Raji (cell line): ENCODE data around the gene ZNF688.

ENCODE experiments used
- POLR2A ChIP-seq: IDR thresholded peaks from 2 replicates; pipeline ENCODE4 v1.6.1; 2011; ENCODE audit warnings: low read depth, low read length, control low read depth; ENCODE audit not compliant: insufficient read depth

Gene ZNF688

DNA sequence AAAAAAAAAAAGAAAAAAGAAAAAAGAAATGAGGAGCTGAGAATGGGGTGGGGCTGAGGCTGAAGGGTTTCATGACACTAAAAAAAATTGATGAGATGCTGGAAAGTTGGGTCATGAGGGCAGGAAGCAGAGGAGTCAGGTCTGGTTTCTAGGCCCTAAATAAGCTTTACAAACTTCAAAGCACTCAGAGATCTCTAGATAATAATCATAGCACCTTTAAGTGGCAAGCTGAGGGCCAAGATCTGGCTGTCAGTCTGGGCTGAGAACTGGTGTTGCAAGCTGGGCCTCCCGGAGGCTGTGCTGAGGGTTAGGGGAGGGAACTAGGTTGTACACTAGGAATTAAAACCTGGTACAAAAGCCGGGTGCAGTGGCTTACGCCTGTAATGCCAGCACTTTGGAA, 19.7 kb downstream of the ZNF688 start:
- no peak for TF ChIP-seq POLR2A

DNA sequence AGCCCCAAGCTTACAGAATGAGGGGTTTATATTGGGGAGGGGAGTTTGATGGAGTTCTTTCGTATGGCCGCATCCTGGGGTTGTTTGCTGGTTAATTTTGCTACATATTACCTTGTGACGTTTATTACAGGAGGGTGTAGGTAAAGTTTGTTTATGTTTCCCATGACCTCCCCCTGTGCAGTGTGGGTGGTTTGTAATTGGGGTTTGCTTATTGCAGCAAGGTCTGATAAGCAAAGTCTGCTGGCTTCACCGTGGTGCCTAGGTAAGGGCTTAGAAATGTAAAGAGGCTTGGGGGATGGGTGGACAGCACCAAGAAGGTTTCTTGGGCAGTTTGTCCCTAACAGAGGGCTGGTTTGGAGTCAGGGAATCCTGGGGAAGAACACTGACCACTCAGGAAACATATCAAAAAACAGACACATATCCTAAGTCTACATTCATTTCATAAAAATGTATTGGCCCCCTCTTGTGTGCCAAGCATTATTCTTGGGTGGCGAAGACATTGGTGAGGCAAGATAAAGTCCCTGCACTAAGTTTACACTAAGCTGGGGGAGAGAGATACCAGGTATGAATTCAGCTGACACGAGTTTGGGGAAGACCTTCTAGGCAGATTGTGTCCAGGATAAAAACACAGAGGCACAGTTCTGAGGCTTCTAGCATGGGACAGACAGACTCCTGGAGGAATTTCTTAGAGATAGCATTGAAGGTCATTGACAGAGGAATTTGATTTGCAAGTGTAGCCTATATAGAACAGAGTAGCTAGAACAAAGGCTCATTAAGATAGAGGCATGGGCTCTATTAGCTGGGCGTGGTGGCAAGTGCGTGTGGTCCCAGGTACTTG, 22.9 kb downstream of the ZNF688 start:
- TF ChIP-seq POLR2A = no peak

DNA sequence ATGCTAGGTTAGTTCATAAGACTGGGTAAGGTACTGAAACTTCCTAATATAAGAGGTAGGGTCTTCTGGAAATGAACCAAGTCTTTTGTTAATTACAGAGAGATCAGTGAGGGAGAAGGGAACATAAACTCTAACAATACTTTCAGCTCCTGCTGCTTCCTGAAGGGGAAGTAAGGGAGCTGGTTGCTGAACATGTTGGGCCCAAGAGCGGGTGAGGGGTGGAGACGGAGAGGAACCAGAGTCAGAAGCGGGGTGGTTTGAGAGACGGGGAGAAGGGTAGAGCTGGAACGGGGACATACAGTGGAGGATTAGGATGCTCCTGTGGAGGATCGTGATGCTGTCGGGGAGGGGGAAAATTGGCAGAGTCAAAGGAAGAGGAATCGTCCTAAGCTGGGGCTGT, 25.4 kb downstream of the ZNF688 start:
- no peak for TF ChIP-seq POLR2A

DNA sequence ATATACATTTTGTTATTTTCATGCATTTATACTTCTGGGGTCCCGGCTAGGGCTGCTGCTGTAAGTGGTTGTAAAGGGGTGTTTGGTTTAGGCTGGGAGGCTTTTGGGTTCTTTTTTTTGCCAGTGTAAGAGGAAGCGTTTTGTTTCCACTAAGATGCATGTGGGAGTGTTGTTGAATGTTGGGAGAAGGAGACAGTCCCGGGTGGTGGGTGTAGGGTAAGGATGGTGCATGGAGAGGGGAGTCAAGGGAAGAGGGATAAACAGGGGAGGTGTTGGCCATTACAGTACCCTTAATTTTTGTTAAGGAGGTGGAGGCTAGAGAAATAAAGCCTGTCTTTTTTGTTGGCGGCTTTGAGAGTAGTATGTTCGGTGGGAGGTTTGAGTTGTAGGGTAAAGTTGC, 28.4 kb downstream of the ZNF688 start:
- TF ChIP-seq POLR2A = no peak

DNA sequence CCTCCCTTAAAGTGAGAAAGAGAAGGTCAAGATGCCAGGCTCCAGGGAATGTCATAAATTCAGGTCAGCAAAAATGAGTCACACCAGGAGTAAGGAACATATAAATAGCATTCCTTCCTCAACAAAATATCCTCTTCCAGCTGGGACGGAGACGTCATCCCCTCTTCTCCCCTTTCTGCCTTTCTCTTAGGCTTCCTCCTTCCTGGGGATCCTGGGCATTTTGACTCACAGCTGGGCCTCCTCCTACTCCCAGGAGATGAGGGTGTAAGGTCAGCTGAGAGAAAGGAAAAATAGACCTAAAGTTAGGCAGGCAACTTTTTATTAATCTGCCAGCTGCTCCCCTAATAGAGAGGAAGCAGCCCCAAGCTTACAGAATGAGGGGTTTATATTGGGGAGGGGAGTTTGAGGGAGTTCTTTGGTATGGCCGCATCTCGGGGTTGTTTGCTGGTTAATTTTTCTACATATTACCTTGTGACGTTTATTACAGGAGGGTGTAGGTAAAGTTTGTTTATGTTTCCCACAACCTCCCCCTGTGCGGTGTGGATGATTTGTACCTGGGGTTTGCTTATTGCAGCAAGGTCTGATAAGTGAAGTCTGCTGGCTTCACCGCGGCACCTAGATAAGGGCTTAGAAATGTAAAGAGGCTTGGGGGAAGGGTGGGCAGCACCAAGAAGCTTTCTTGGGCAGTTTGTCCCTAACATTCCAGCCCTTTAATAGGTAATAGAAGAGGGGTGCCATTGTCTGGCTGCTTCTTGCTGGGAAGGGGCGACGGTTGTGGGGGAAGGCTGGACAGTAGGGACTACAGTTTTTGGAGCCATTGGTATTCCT, 29.8 kb downstream of the ZNF688 start:
- TF ChIP-seq POLR2A = no peak

DNA sequence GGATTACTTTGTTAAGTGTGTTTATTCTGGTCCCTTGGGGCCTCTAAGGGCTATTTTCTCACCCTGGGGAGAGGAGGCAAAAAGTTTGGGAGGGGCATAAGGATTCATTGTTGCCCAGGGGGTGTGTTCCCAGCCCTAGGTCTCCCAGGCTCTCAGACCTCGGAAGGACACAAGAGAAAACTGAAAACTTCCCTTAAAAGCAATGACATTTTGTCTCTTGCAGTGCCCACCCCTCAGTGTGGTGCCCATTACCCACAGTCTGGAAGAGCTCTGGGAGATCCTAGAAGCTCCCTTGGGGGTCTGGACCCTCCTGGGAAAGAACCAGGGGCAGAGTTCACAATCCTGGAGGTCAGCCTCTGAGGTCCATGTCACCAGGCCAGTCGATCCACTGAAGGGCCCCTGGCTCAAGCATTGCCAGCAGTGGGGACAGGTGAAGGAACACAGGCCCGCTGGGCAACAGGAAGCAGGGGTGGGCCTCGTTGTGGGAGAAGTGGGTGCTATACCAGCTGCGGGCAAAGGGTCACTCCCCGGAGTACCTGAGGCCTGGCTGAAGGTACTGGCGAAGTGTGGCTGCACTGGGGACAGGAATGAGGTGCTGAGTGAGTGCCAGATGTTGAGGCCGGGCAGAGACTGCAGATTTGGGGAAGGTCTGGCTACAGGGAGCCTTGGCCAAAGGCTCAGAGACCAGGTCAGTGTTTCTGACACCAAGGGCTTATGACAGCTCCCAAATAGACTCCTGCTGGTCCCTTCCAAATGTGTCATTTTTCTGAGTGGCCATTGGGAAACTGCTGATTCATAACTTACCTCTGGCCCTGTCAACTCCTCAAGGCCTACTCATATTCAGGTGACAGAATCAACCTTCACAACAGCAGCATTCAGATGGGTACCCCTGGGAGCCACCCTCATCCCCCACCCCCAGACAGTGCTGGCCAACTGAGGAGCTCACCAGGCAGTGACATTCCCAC, 32.2 kb downstream of the ZNF688 start:
- no peak for TF ChIP-seq POLR2A

DNA sequence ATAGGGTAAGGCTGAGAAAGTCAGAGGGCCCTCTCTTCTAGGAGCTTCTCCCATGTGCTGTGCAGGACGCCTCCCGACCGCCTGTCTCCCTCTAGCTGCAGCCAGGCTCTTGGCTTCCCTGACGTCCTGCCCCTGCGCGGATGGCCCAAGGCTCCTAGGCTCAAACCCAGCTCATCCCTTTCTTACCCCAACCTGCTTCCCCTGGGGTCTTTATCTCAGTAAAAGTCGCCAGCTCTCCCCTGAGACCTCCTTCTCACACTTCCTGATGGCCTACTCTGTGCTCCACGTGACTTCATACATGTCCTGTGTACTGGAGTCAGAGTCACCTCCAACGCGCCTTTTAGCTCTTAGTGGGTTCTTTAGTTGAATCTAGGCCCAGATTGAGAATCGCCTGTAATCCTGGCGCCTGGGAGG, 35.7 kb downstream of the ZNF688 start:
- peak; percentile 51 for TF ChIP-seq POLR2A

DNA sequence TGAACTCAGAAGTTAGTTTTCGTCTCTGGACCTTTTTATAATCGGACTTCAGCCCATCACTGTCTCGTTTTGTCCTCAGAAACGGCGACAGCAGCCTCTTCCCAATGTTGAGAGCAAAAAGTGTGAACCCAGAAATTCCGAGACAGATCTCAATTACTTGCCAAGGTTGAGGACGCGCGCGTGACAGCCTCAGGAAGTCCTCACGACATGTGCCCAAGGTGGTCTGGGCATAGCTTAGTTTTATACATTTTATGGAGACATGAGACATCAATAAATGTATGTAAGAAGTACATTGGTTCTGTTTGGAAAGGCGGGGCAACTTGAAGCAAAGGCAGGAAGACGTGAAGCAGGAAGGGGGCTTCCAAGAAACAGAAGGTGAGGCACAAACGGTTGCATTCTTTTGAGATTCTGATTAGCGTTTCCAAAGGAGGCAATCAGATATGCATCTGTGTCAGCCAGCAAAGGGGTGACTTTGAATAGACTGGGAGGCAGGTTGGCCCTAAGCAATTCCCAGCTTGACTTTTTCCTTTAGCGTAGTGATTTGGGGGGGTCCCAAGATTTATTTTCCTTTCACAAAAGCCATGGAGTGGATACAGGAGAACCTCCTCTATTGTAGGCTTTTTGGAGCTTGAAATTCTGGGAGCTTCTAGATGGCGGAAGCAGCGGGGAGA, 36.3 kb downstream of the ZNF688 start:
- TF ChIP-seq POLR2A = no peak

DNA sequence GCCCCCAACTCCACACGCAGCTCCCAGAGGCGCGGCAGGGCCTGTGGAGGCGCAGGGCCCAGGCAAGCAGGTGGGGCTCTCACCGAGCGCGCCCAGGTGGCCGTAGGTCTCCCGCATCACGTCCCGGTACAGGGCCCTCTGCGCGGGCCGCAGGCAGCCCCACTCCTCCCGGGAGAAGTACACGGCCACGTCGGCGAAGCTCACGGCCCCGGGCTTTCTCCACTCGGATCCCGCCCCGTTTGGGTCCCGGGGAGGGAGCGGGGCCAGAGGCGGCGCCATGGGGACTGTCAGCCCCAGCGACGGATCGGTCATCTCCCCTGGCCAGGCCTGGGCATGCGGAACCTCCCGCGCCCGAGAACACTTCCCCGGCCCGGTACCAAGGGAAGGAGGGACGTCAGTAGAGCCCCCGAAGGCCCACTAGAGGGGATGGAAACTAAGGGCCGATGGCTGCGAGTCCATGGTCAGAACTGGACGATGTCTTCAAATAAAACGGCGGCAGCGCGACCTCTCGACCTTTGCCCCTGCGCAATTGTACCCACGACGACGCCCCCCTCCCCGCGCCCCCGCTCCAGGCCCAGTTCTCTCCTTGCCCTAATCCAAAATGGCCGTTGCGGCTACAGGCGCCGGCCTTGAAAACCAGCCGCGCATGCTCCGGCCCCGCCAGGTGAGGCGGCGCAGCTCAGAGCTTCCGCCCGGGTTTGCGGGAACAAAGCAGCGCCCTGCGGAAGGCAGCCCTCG, 37.0 kb downstream of the ZNF688 start, which contains the start of gene ZNF747:
ZNF747 (minus strand) TSS at position 491 of the 738 bp plus-strand sequence; CDS start at position 312, 179 bp downstream.
- peak; percentile 84 for TF ChIP-seq POLR2A

DNA sequence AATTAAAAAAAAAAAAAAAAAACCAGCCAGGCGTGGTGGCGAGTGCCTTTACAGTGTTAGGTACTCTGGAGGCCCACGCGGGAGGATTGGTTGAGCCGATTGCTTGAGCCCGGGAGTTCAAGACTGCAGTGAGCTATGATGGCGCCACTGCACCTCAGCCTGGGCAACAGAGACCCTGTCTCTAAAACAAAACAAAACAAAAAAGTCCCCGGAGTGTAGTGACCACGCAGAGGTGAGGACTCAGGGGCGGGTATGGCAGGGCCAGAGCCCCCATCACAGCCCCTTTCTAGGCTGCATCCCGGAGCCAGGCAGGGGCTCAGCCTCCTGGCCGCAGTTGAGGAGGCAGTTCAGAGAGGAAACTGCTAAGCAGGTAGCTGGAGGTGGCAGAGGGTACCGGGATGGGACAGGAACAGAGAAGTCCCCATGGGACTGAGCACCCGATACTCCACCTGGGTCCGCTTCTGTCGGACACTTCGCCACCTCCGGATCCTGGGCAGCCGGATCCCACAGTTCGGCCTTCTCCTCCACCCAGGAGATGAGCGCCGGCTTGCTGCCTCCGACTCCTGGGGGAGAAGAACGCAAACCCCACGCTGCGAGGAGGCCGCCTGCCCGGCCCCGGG, 37.7 kb downstream of the ZNF688 start:
- no peak for TF ChIP-seq POLR2A

DNA sequence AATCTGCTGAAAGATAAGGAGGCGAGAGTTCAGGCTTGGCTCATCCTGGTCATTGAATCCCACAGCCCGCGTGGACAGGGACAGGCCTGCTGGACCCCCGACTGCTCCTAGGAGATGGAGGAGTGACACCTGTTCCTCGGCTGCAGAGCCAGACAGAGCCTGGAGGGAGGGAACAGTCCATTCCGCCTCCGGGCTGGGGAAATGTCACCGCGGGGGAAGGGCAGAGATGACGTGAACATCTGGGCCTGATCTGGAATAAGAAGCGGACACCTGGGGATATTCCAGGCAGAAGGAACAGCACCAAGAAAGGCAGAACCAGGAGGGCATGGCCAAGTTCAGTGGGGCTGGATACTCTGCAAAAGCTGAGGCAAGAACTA, 38.4 kb downstream of the ZNF688 start:
- no peak for TF ChIP-seq POLR2A

DNA sequence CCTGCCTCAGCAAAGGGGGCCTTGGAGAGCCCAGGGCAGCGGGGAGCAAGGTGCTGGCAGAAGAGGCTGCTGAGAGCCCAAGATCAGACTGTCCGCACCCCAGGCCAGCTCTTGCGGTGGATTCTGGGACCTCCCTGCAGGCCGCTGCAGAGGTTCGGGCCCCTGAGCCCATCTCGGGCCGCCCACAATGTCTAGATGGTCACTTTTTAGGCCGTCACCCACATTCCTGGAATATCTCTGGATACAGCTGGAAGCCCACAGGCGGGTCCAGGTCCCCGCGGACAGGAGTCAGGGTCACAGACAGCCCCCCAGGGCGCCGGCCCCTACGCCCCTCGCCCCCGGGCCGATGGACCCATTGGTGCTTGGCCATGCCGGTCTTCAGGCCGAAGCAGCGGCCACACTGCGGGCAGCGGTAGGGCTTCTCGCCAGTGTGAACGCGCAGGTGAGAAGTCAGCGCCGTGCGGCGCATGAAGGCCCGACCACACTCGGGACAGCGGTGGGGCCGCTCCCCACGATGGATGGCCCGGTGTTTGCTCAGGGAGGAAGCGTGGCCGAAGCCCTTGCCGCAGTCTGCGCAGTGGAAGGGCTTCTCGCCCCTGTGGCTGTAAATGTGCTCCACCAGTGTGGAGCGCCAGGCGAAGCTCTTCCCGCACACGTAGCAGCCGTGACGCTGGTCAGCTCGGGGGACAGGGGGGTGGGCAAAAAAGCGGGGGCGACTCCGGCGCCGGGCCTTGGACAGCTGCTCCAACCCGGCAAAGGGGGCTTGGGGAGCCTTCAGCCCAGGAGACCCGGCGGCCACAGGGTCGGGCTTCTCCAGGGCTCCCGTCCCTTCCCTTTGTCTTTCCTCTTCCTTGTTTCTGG, 39.0 kb downstream of the ZNF688 start:
- no peak for TF ChIP-seq POLR2A

DNA sequence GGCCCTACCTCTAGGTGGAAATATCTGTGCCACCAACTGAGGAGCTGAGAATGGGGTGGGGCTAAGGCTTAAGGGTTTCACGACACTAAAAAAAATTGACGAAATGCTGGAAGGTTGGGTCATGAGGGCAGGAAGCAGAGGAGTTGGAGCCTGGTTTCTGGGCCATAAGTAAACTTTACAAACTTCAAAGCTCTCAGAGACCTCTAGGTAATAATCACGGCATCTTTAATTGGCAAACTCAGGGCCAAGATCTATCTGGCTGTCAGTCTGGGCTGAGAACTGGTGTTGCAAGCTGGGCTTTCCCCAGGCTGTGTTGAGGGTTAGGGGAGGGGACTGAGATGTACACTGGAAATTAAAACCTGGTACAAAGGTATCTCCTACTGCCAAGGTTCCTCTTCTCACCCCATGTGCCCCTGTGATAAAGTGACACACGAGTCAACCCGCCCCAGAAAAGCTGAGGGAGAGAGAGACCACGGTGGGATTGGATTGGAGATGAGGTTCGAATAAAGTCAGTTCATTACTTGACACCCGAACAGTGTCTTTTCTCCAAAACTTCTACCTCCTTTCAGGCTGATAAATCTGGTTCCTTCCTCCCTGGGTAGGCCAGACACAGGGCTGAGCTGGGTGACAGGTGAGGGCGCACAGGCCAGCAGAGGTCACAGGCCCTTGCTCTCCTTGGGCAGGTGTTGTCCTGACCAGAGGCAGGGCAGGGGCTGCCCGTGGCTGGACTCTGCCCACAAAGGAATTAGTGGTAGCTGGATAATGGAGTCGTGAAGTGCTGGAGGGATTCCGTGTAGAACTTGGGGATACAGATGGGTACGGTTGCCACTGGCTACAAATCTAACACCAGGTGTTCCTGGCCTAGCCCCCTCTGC, 41.1 kb downstream of the ZNF688 start:
- TF ChIP-seq POLR2A = no peak
